ENCODE data around the gene LSM14A. TPM values are rescaled to one million over a fixed set of nuclear protein-coding genes. Genes with fewer than 3 reads are reported as not detected.

The LSM14A gene
- total and polyA plus RNA-seq, 9 donors = 40.3 to 117 (median 98.4) TPM

DNA sequence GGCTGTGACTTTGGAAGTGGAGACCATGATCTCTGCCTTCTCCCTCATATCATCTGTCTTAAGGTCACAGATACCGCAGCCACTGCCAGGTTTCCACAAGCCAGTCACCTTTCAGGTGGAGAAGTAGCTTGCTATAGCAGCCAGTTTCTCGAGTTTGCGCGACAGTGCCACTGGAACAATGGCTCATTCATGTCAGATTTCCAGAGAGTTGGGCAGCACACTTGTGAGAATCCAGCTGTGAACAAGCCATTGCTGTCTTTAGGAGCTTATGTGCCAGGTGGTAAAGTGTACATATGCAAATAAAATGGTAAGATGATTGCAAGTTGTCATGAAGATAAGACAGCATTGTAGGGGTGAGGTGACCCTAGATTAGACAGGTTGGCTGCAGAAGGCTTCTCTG is 104.3 kb downstream of the LSM14A start:
- 85% methylated on average over 3 of the region's 4 CpGs for WGBS (ENCODE audit: insufficient coverage)
- H3K27me3 ChIP-seq (ENCODE audit: control insufficient read depth, insufficient read depth, low read length) = no peaks in the 10 kb centered on the region
- no peak for DNase-seq
- peaks cover 5% of the 10 kb centered on the region for H3K36me3 ChIP-seq (ENCODE audit: control insufficient read depth, insufficient read depth, low read length)
- no peak overlapping the region for H3K4me3 ChIP-seq (ENCODE audit: low read length)
- H3K4me1 ChIP-seq (ENCODE audit: control insufficient read depth, insufficient read depth, low read length) = peaks cover 8% of the 10 kb centered on the region
- H3K27ac ChIP-seq (ENCODE audit: low read length) = no peak overlapping the region
- H3K9me3 ChIP-seq (replicated peaks; ENCODE audit: control insufficient read depth, low read depth, low read length) = no peaks in the 10 kb centered on the region

GRCh38 chr19:34277244-34277643 is 104.9 kb downstream of the LSM14A start:
- DNase-seq = no peak
- no peak overlapping the region for H3K27ac ChIP-seq (ENCODE audit: low read length)
- WGBS (ENCODE audit: insufficient coverage) = no CpG with 5 or more reads among the region's 4 CpGs
- H3K27me3 ChIP-seq (ENCODE audit: control insufficient read depth, insufficient read depth, low read length) = no peaks in the 10 kb centered on the region
- peaks cover 5% of the 10 kb centered on the region for H3K36me3 ChIP-seq (ENCODE audit: control insufficient read depth, insufficient read depth, low read length)
- H3K9me3 ChIP-seq (replicated peaks; ENCODE audit: control insufficient read depth, low read depth, low read length) = no peaks in the 10 kb centered on the region
- peaks cover 8% of the 10 kb centered on the region for H3K4me1 ChIP-seq (ENCODE audit: control insufficient read depth, insufficient read depth, low read length)
- no peak overlapping the region for H3K4me3 ChIP-seq (ENCODE audit: low read length)

DNA sequence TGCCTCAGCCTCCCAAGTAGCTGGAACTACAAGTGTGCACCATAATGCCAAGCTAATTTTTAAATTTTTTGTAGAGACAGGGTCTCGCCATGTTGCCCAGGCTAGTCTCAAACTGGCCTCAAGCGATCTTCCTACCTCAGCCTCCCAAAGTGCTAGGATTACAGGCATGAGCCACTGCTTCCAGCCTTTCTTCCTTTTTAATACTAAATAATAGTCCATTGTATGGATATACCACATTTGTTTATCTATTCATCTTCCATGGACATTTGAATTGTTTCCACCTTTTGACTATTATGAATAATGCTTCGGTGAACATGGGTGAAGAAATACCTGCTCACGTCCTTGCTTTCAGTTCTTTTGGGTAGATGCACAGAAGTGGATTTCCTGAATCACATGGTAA is 106.5 kb downstream of the LSM14A start:
- H3K27me3 ChIP-seq (ENCODE audit: control insufficient read depth, insufficient read depth, low read length) = no peaks in the 10 kb centered on the region
- H3K4me3 ChIP-seq (ENCODE audit: low read length) = no peak overlapping the region
- H3K4me1 ChIP-seq (ENCODE audit: control insufficient read depth, insufficient read depth, low read length) = peaks cover 6% of the 10 kb centered on the region
- no peaks in the 10 kb centered on the region for H3K9me3 ChIP-seq (replicated peaks; ENCODE audit: control insufficient read depth, low read depth, low read length)
- peaks cover 5% of the 10 kb centered on the region for H3K36me3 ChIP-seq (ENCODE audit: control insufficient read depth, insufficient read depth, low read length)
- WGBS (ENCODE audit: insufficient coverage) = 60% methylated on average over 1 of the region's 4 CpGs
- DNase-seq = no peak
- H3K27ac ChIP-seq (ENCODE audit: low read length) = no peak overlapping the region

Other genes starting within 250 kb of the LSM14A start
- 18.0 TPM for gene GARRE1, start 82.0 kb downstream of the LSM14A start, total RNA-seq
- gene GARRE1, start 82.0 kb downstream of the LSM14A start, polyA plus RNA-seq (ENCODE audit: insufficient read depth in 1 of 8, insufficient read length in 8 of 8, low replicate concordance in 1 of 8) = 10 to 100 TPM; 18.5 to 24.2 (median 20.9) TPM
- gene GPI, start 192.7 kb downstream of the LSM14A start, total RNA-seq = 94.0 TPM
- gene GPI, start 192.7 kb downstream of the LSM14A start, polyA plus RNA-seq (ENCODE audit: insufficient read depth in 1 of 8, insufficient read length in 8 of 8, low replicate concordance in 1 of 8) = 100 to 1,000 TPM; 118 to 194 (median 166) TPM
- gene PDCD2L, start 231.9 kb downstream of the LSM14A start, total RNA-seq = 15.2 TPM
- gene PDCD2L, start 231.9 kb downstream of the LSM14A start, polyA plus RNA-seq (ENCODE audit: insufficient read depth in 1 of 8, insufficient read length in 8 of 8, low replicate concordance in 1 of 8) = 10 to 100 TPM; 10.3 to 14.6 (median 12.1) TPM

Data from muscle of leg (tissue), 11 donors.